ENCODE data around the gene KAT2B. TPM values are rescaled to one million over a fixed set of nuclear protein-coding genes. Genes with fewer than 3 reads are reported as not detected.

The KAT2B gene
- polyA plus RNA-seq, 3 donors = 21.8 to 27.4 (median 22.8) TPM

DNA sequence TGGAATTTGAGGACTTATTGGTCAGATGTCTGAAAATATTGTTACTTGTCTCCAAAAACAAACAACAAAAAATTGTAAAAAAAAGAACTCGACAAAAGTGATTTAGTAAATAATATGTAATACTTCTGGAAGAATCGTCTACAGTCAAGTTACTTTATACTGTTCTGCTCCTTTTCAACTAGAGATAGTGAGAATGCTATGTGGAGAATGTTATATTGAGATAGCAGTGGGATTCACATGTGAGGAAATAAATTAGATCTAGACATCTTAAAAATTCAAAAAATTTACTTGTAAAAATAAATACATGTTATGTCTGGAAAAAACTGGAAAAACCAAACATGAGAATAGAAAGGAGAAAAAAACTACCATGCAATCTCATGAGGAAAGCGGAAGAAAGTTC is 80.8 kb downstream of the KAT2B start:
- DNase-seq (ENCODE audit: extremely low read depth in 1 of 11, low read depth in 9 of 11, low spot score in 4 of 11) = no peak

DNA sequence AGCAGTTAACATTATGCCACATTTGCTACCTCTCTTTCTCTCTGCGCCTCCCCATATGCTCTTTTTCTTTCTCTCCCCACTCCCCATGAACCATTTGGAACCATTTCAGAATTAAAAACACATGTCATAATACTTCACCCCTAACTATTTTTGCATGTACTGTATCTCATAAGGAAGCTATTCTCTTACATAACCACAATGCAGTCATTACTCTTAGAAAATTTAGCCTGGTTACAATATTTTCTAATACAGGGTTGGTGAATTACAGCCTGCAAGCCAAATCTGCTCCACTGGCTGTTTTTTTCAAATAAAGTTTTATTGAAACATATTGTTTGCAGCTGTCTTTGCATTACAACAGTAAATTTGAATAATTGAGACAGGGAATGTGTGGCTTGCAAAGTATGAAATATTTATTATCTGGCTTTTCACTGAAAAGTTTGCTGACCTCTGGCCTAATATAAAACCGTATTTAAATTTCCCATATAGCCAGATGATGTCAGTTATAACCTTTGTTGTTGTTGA is 82.9 kb downstream of the KAT2B start:
- DNase-seq (ENCODE audit: extremely low read depth in 1 of 11, low read depth in 9 of 11, low spot score in 4 of 11) = no peak

- DNase-seq (ENCODE audit: extremely low read depth in 1 of 11, low read depth in 9 of 11, low spot score in 4 of 11) = no peak
These were observed 85.0 kb downstream of the KAT2B start for GRCh38 chr3:20125289-20125688.

GRCh38 chr3:20125897-20126296 is 85.7 kb downstream of the KAT2B start:
- DNase-seq (ENCODE audit: extremely low read depth in 1 of 11, low read depth in 9 of 11, low spot score in 4 of 11) = no peak

DNA sequence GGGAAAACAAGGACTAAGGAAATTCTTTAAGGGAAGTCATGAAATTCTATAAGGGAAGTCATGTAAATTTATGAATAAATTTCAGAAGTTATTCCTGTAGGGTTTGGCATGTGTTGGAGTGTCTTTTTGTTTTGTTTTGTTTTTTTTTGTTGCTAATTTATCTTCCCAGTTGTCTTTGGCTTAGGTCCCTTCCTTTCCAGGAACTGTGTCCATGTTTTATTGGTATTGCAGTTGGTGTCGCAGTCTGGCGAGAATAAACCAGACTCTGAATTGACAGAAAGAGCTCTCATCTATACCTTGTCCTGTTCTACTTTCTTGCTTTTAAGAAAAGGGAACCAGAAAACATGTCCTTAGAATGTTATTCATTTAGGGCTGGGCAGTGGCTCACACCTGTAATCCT is 88.1 kb downstream of the KAT2B start:
- DNase-seq (ENCODE audit: extremely low read depth in 1 of 11, low read depth in 9 of 11, low spot score in 4 of 11) = peak in 2 of 11 donors; percentile 7 to 27

GRCh38 chr3:20130106-20130505 is 89.9 kb downstream of the KAT2B start:
- peak in 9 of 11 donors; percentile 12 to 58 (median 42) for DNase-seq (ENCODE audit: extremely low read depth in 1 of 11, low read depth in 9 of 11, low spot score in 4 of 11)

- DNase-seq (ENCODE audit: extremely low read depth in 1 of 11, low read depth in 9 of 11, low spot score in 4 of 11) = no peak
These were observed 96.0 kb downstream of the KAT2B start for GRCh38 chr3:20136231-20136630.

DNA sequence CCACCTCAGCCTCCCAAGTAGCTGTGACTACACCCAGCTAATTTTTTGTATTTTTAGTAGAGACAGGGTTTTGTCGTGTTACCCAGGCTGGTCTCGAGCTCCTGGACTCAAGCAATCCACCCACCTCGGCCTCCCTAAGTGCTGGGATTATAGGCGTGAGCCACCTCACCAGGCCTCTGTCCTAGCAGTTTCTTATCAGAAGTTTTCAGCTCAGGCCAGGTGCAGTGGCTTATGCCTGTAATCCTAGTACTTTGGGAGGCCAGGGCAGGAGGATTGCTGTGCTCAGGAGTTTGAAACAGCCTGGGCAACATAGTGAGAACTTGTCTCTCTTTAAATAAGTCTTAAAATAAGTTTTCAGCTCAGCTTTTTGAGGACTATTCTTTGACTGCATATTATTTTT is 97.4 kb downstream of the KAT2B start:
- DNase-seq (ENCODE audit: extremely low read depth in 1 of 11, low read depth in 9 of 11, low spot score in 4 of 11) = no peak

- no peak for DNase-seq (ENCODE audit: extremely low read depth in 1 of 11, low read depth in 9 of 11, low spot score in 4 of 11)
These were observed 100.6 kb downstream of the KAT2B start for GRCh38 chr3:20140881-20141280.

GRCh38 chr3:20141316-20141715 is 101.1 kb downstream of the KAT2B start:
- no peak for DNase-seq (ENCODE audit: extremely low read depth in 1 of 11, low read depth in 9 of 11, low spot score in 4 of 11)

GRCh38 chr3:20141851-20142250 is 101.6 kb downstream of the KAT2B start:
- peak in 4 of 11 donors; percentile 7 to 38 (median 16) for DNase-seq (ENCODE audit: extremely low read depth in 1 of 11, low read depth in 9 of 11, low spot score in 4 of 11)

GRCh38 chr3:20142517-20142916 is 102.3 kb downstream of the KAT2B start:
- DNase-seq (ENCODE audit: extremely low read depth in 1 of 11, low read depth in 9 of 11, low spot score in 4 of 11) = no peak

GRCh38 chr3:20143519-20143918 is 103.3 kb downstream of the KAT2B start:
- no peak for DNase-seq (ENCODE audit: extremely low read depth in 1 of 11, low read depth in 9 of 11, low spot score in 4 of 11)

GRCh38 chr3:20145874-20146273 is 105.6 kb downstream of the KAT2B start:
- DNase-seq (ENCODE audit: extremely low read depth in 1 of 11, low read depth in 9 of 11, low spot score in 4 of 11) = no peak

DNA sequence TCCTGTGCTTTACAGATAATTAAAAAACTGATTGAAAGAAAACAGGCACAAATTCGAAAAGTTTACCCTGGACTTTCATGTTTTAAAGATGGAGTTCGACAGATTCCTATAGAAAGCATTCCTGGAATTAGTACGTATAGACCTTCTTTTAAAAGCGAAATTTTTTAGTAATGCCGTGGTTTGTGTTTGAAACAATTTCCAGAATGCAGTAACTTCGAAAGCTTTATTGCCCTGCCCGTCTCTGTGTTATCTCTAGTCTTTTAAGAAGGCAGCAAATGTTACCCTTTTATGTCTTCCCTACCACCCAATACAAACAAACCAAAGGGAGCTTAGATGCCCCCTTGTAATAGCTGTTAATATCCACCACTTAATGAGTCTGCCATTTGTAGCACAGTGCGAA is 106.1 kb downstream of the KAT2B start:
- DNase-seq (ENCODE audit: extremely low read depth in 1 of 11, low read depth in 9 of 11, low spot score in 4 of 11) = no peak

DNA sequence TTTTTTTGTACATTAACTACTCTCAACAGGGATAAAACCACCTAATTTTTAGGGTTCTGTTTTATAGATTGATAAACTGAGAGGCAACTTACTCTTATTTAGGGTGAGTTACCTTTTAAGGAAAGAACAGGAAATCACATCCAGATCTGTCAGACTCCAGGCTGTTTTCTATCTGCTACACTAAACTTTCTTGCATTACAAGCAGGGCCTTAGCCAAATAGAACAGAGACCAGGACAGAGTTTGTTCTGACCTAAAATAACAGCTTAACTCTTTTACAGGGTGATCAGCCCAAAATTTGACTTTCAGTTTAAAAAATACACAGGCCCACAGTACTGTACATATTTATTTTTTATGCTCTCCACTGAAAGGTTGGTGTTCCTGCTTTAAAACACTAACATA is 107.1 kb downstream of the KAT2B start:
- DNase-seq (ENCODE audit: extremely low read depth in 1 of 11, low read depth in 9 of 11, low spot score in 4 of 11) = no peak

DNA sequence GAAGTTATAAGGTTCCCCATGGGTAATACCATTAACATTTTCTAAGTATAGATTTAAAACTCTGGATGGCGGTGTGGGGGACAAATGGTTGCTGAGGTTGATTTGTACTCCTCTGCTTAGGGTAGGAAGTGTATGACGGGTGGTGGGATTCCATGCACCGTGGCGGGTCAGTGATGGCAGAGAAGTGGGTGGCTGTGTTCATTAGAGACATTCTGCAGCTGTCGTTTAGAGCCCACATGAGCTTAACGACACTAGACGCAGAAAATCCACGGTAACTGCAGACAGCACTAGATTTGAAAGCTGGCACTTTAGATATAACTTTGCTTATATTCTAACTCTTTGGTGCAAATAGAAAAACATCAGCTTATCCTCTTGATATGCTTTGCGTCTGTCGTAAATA is 108.2 kb downstream of the KAT2B start:
- no peak for DNase-seq (ENCODE audit: extremely low read depth in 1 of 11, low read depth in 9 of 11, low spot score in 4 of 11)

DNA sequence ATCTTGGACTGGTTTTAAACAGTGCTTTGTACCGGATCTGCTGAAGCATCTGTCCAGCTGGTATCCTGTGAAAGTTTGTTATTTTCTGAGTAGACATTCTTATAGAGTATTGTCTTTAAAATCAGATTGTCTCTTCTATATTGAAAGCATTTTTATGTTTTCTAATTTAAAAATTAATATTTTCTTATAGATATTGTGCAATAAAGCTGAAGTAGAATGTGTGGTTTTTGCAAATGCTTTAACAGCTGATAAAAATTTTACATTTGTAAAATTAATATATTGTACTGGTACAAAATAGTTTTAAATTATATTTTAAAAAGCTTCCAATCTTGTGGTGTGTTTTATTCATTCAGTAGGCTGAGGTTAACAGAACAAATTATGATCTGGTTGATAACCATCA is 113.8 kb downstream of the KAT2B start:
- no peak for DNase-seq (ENCODE audit: extremely low read depth in 1 of 11, low read depth in 9 of 11, low spot score in 4 of 11)

- DNase-seq (ENCODE audit: extremely low read depth in 1 of 11, low read depth in 9 of 11, low spot score in 4 of 11) = no peak
These were observed 114.7 kb downstream of the KAT2B start for GRCh38 chr3:20154928-20155327.

DNA sequence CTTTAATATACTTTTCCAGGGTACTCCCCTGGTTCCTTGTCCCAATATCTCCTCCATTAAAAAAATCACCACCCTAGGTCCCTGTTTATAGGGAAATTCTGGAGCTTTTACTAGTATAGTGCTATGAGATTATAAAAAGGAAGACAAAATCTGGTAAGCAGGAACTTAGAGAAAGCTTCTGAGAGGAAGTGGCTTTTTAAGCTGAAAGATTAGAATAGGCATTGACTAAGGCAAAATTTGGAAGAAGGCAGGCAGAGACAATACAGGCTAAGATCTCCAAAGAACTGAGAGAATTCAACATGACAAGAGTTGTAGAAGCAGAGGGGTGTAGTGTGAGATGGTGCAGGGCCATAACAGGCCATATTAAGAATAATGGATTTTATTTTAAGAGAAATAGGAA is 120.0 kb downstream of the KAT2B start:
- DNase-seq (ENCODE audit: extremely low read depth in 1 of 11, low read depth in 9 of 11, low spot score in 4 of 11) = no peak

DNA sequence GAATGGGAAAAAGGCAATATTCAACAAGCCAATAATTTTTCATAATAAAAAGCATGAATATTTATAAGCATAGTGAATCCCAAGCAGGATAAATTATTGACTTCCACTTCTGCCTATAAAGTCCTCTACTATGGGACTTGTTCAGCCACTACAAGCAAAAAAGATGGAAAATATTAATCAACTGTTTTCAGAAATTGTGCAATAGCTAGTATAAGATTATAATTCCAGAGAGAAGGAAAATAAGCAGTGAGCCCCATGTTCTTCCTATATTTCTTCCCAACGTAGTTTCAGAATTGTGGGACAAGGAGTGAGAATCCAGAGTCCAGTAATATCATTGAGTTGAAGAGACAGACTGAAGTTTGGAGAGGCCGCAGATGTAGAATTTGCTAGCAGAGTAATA is 121.5 kb downstream of the KAT2B start:
- DNase-seq (ENCODE audit: extremely low read depth in 1 of 11, low read depth in 9 of 11, low spot score in 4 of 11) = no peak

All from renal cortex interstitium (tissue), 11 donors.